ENCODE measurements around the gene AMIGO2. TPM values are rescaled to one million over a fixed set of nuclear protein-coding genes. Genes with fewer than 3 reads are reported as not detected.

AMIGO2 gene, protein sequence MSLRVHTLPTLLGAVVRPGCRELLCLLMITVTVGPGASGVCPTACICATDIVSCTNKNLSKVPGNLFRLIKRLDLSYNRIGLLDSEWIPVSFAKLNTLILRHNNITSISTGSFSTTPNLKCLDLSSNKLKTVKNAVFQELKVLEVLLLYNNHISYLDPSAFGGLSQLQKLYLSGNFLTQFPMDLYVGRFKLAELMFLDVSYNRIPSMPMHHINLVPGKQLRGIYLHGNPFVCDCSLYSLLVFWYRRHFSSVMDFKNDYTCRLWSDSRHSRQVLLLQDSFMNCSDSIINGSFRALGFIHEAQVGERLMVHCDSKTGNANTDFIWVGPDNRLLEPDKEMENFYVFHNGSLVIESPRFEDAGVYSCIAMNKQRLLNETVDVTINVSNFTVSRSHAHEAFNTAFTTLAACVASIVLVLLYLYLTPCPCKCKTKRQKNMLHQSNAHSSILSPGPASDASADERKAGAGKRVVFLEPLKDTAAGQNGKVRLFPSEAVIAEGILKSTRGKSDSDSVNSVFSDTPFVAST
- total RNA-seq: 10 to 100 TPM in 2 of 4 donors, 1 to 10 TPM in 2; 5.8 to 17.8 (median 13.4) TPM

DNA sequence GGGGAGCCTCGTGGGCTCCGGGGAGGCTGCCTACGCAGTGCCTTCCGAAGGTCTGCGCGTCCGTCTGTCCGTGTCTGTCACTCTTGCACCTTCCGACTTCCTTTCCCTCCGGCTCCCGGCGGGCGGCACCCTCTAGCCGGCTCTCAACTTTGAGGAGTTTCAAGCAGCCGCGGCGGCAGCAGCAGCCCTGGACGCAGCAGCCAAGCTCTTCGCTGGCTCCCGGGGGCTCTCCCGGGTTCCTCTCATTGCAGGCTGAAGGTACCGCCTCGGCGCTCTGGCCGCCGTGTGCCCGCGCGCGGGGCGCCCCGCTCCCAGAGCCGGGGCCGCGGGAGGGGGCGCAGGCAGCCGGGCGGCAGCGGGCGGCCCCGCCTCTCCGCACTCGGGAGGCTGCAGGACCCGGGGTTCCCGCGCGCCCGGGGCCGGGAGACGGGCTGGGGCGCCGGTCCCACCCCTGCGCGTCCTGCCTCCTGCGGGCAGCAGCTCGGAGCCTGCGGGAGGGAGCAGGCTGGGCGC is at the start of gene AMIGO2, which contains the start of gene PCED1B:
AMIGO2 (minus strand) TSS at position 492 of the 513 bp plus-strand sequence. CDS start 957 bp downstream, outside the sequence.
PCED1B (plus strand) TSS at position 154 of the 513 bp plus-strand sequence. CDS start 155,443 bp downstream, outside the sequence.
- TF ChIP-seq, protein P1, sequence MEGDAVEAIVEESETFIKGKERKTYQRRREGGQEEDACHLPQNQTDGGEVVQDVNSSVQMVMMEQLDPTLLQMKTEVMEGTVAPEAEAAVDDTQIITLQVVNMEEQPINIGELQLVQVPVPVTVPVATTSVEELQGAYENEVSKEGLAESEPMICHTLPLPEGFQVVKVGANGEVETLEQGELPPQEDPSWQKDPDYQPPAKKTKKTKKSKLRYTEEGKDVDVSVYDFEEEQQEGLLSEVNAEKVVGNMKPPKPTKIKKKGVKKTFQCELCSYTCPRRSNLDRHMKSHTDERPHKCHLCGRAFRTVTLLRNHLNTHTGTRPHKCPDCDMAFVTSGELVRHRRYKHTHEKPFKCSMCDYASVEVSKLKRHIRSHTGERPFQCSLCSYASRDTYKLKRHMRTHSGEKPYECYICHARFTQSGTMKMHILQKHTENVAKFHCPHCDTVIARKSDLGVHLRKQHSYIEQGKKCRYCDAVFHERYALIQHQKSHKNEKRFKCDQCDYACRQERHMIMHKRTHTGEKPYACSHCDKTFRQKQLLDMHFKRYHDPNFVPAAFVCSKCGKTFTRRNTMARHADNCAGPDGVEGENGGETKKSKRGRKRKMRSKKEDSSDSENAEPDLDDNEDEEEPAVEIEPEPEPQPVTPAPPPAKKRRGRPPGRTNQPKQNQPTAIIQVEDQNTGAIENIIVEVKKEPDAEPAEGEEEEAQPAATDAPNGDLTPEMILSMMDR (IDR thresholded peaks at IDR 0.05): no peak
- ATAC-seq (ENCODE audit: low FRiP score) (peak; percentile 37), DNase-seq (ENCODE audit: low spot score) (no peak)

GRCh38 chr12:47126246-47126645 is 46.5 kb upstream of the AMIGO2 start:
- DNase-seq (ENCODE audit: low spot score) (no peak), ATAC-seq (ENCODE audit: low FRiP score) (no peak)
- TF ChIP-seq, protein P1 (IDR thresholded peaks at IDR 0.05): no peak

GRCh38 chr12:47124451-47124850 is 44.7 kb upstream of the AMIGO2 start:
- no peak for ATAC-seq (ENCODE audit: low FRiP score)
- TF ChIP-seq, protein P1 (IDR thresholded peaks at IDR 0.05): no peak
- no peak for DNase-seq (ENCODE audit: low spot score)

DNA sequence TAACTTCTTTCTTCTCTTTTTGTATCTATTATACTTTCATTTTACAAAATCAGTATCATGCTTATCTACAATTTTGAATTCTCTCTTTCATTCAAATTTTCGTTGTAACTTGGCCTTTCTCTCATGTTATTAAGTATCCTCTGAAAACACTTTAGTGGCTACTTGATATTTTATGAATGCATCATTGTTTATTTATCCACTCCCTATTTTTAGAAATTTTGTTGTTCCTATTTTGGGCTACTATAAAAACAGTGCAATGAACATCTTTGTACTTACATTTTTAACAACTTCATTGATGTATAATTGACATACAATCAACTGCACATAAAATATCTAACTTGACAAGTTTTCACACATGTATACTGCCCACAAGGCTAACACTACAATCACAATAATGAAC is 44.0 kb upstream of the AMIGO2 start:
- ATAC-seq (ENCODE audit: low FRiP score): no peak
- no peak for DNase-seq (ENCODE audit: low spot score)
- TF ChIP-seq, protein P1 (IDR thresholded peaks at IDR 0.05): no peak

GRCh38 chr12:47122602-47123001 is 42.8 kb upstream of the AMIGO2 start:
- no peak for ATAC-seq (ENCODE audit: low FRiP score)
- no peak for DNase-seq (ENCODE audit: low spot score)
- TF ChIP-seq, protein P1 (IDR thresholded peaks at IDR 0.05): no peak

DNA sequence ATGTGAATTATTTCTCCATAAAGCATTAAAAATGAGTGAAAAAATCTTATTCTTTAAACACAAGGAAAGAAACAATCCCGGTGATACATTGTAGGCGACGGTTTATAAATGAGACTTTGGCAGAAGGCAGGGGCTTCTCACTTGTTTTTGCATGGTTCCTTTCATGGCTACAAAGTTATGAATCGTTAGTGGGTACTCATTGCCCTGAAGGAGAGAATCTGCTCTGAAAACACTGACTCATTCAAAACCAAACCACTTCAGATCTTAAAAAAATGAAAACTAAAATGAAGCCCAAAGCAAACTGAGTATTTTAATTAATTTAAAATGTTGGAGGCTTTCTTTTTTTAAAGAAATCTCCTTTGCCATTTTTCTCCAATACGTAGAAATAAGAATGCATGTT is 41.4 kb upstream of the AMIGO2 start:
- ATAC-seq (ENCODE audit: low FRiP score): no peak
- TF ChIP-seq, protein P1 (IDR thresholded peaks at IDR 0.05): no peak
- DNase-seq (ENCODE audit: low spot score): no peak
